Measurements from ENCODE around the gene TMEM95. TPM values are rescaled to one million over a fixed set of nuclear protein-coding genes. Genes with fewer than 3 reads are reported as not detected.

TMEM95 gene
- total and polyA plus RNA-seq, 2 donors (not counting 1 experiment from before 2014, with no cell fraction given): 0.25 TPM; not detected in 1

GRCh38 chr17:7389924-7390910, 35.3 kb downstream of the TMEM95 start:
- Histone ChIP-seq H3K27me3 (replicated peaks in 1 of 4; ENCODE audit: control extremely low read depth in 1 of 4, control insufficient read depth in 3 of 4, insufficient read depth in 4 of 4, low read length in 3 of 4) (no peaks in the 10 kb centered on the region), H3K4me2 (replicated peaks; ENCODE audit: low read depth, low read length, poor library complexity, severe bottlenecking) (no peak overlapping the region), H3K4me3 (ENCODE audit: control extremely low read depth in 1 of 5, extremely low read depth in 1 of 5, insufficient read depth in 1 of 5, low read depth in 2 of 5, low read length in 4 of 5) (no peak overlapping the region), H3K9me3 (ENCODE audit: control extremely low read depth in 1 of 3, control insufficient read depth in 2 of 3, insufficient read depth in 1 of 3, low read length in 2 of 3) (no peaks in the 10 kb centered on the region), H3K4me1 (ENCODE audit: control insufficient read depth in 2 of 2, insufficient read depth in 2 of 2, low read length in 2 of 2) (peaks cover 11 to 13% of the 10 kb centered on the region in 2 donors), H3K36me3 (replicated peaks in 1 of 2; ENCODE audit: control extremely low read depth in 1 of 2, control insufficient read depth in 1 of 2, extremely low read depth in 1 of 2, insufficient read depth in 2 of 2, low read length in 1 of 2) (peaks cover 0 to 37% of the 10 kb centered on the region in 2 experiments), H4K20me1 (ENCODE audit: control insufficient read depth, insufficient read depth, low read length, poor library complexity, severe bottlenecking) (no peaks in the 10 kb centered on the region), H3K79me2 (ENCODE audit: control insufficient read depth, insufficient read depth, low read length) (peaks cover 10% of the 10 kb centered on the region), H3K9ac (ENCODE audit: low read length) (no peak overlapping the region), H2AFZ (ENCODE audit: insufficient read depth, low read depth, low read length, poor library complexity, severe bottlenecking) (no peak overlapping the region), H3K27ac (ENCODE audit: low read length in 2 of 2) (no peak overlapping the region)
- WGBS (ENCODE audit: insufficient coverage): 97% methylated on average over 14 of the region's 19 CpGs
- H3K4me1 Mint-ChIP-seq: peaks cover 13% of the 10 kb centered on the region
- no peaks in the 10 kb centered on the region for H3K9me3 Mint-ChIP-seq (ENCODE audit: insufficient read depth)
- H3K27me3 Mint-ChIP-seq: no peaks in the 10 kb centered on the region
- intact Hi-C loops (cut with micrococcal nuclease): no loop called here
- ChIA-PET POLR2A (no interaction called here), CTCF (interaction anchor here (1.6 to 1.8 kb wide), 2 partner anchors 34 to 46 kb away, joined by 4 to 6 read pairs; no protein-coding TSS in a partner anchor)
- no peak overlapping the region for H3K27ac Mint-ChIP-seq
- no peak for ATAC-seq (ENCODE audit: low read depth)
- H3K4me3 Mint-ChIP-seq: no peak overlapping the region
- no peak for TF ChIP-seq CTCF (IDR thresholded peaks at IDR 0.05)
- no peak for TF ChIP-seq EZH2 (IDR thresholded peaks at IDR 0.05; ENCODE audit: borderline replicate concordance, insufficient read depth, low read depth, low read length, poor library complexity, severe bottlenecking)
- DNase-seq: no peak

GRCh38 chr17:7391307-7391706, 36.4 kb downstream of the TMEM95 start:
- intact Hi-C loops (cut with micrococcal nuclease): no loop called here
- ATAC-seq (ENCODE audit: low read depth): no peak
- no peak overlapping the region for H3K4me3 Mint-ChIP-seq

More at GRCh38 chr17:7391307-7391706, 36.4 kb downstream of the TMEM95 start:
- DNase-seq: no peak
- Histone ChIP-seq H3K79me2 (ENCODE audit: control insufficient read depth, insufficient read depth, low read length) (peaks cover 10% of the 10 kb centered on the region), H3K4me3 (ENCODE audit: control extremely low read depth in 1 of 5, extremely low read depth in 1 of 5, insufficient read depth in 1 of 5, low read depth in 2 of 5, low read length in 4 of 5) (no peak overlapping the region), H3K9me3 (ENCODE audit: control extremely low read depth in 1 of 3, control insufficient read depth in 2 of 3, insufficient read depth in 1 of 3, low read length in 2 of 3) (no peaks in the 10 kb centered on the region), H3K9ac (ENCODE audit: low read length) (no peak overlapping the region), H3K36me3 (replicated peaks in 1 of 2; ENCODE audit: control extremely low read depth in 1 of 2, control insufficient read depth in 1 of 2, extremely low read depth in 1 of 2, insufficient read depth in 2 of 2, low read length in 1 of 2) (peaks cover 0 to 37% of the 10 kb centered on the region in 2 experiments), H3K4me2 (replicated peaks; ENCODE audit: low read depth, low read length, poor library complexity, severe bottlenecking) (no peak overlapping the region), H3K27ac (ENCODE audit: low read length in 2 of 2) (no peak overlapping the region), H3K27me3 (replicated peaks in 1 of 4; ENCODE audit: control extremely low read depth in 1 of 4, control insufficient read depth in 3 of 4, insufficient read depth in 4 of 4, low read length in 3 of 4) (no peaks in the 10 kb centered on the region), H3K4me1 (ENCODE audit: control insufficient read depth in 2 of 2, insufficient read depth in 2 of 2, low read length in 2 of 2) (peaks cover 12 to 16% of the 10 kb centered on the region in 2 donors), H4K20me1 (ENCODE audit: control insufficient read depth, insufficient read depth, low read length, poor library complexity, severe bottlenecking) (no peaks in the 10 kb centered on the region), H2AFZ (ENCODE audit: insufficient read depth, low read depth, low read length, poor library complexity, severe bottlenecking) (no peak overlapping the region)
- CTCF ChIA-PET: no interaction called here
- Mint-ChIP-seq H3K4me1 (peaks cover 12% of the 10 kb centered on the region), H3K27me3 (no peaks in the 10 kb centered on the region), H3K27ac (no peak overlapping the region), H3K9me3 (ENCODE audit: insufficient read depth) (no peaks in the 10 kb centered on the region)
- 76% methylated on average over 2 of the region's 2 CpGs for WGBS (ENCODE audit: insufficient coverage)
- TF ChIP-seq EZH2 (IDR thresholded peaks at IDR 0.05; ENCODE audit: borderline replicate concordance, insufficient read depth, low read depth, low read length, poor library complexity, severe bottlenecking) (no peak), CTCF (IDR thresholded peaks at IDR 0.05) (no peak)
- POLR2A ChIA-PET: no interaction called here

Data from B cell (primary cell).